Stimulated activated CD4-positive, alpha-beta T cell treated with anti-CD3 and anti-CD28 coated beads, Interleukin-1b, Interleukin-23, amount 100 ng/mL, for 4 hours (primary cell): ENCODE data around the gene DPP10.

ENCODE experiments used
- DNase-seq, 2 donors: peaks; one replicate each; pipeline ENCODE4 v3.0.0-alpha.2; 2020; ENCODE audit warnings: low read depth in 2 of 2

Gene DPP10

DNA sequence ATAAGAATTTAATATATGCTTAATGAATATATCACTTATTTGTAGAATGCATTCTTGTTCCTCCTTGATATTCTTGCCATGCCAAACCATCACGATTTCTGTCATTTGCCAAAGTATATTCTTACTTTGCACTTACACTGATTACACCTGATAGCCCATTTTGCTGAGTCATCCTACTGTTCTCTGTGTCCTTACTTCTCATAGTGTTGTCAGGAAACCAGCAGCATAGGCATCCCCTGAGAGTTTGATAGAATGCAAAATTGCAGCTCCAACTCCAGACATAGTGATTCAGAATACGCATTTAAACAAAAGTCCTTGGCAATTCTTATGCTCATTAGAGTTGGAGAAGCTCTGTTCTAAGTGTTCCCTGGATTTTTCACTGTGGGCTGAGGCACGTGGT, 687.1 kb downstream of the DPP10 start:
- no peak for DNase-seq

DNA sequence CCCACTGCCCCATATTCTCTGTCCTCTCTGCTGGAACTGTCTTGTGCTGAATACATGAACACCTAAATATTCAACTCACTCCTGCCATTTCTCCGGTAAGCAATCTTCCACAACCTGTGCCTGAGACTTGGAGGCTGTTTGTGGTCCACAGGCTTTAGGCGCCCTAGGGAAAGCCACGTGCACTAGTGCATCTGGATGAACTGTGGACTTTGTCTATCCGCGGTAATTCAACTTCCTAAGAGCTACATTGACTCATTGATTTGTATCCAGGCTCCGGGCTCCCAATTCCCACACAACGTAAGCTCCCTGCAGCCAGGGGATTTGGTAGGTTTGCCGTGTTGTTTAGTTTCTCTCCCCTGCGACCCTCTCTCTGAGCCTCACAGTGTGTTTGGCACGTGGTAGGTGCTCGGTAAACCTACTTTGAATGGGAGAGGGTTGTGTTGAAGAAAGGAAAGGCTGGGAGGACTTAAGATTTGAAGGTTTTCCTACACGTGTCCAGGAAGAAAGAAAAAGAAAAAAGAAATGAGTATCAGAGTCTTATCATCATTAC, 718.2 kb downstream of the DPP10 start:
- no peak for DNase-seq

DNA sequence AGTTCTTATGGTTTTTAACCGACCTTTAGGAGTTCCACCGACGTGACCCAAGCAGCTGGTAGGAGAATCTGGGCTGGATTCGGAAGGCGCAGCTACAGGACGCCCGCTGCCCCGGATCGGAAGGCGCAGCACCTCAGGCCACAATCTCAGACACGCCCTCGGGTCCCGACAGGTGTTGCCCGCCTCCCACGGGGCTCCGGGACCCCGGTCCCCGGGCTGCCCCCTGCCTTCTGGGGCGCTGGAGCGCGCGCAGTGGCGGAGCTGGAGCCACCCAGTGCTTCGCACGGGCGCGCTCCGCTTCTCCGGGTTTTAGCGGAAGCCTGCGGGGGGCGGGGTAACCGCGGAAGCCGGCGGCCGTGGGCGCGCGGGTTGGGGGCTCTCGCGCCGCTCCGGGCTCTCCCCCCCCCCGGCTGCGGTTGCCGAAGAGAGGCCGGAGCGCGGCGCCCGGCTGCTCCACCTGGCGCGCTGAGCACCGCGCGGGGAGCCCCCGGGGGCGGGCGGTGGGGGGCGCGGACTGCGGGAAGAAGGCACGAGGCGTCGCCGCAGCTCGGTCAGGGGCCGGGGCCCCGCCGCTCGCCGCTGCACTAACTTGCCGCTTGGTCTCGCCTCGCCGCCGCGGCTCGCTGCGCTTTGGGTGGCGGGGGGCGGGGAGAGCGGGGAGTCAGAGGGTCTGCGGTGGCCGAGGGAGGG, 718.8 kb downstream of the DPP10 start:
- no peak for DNase-seq

DNA sequence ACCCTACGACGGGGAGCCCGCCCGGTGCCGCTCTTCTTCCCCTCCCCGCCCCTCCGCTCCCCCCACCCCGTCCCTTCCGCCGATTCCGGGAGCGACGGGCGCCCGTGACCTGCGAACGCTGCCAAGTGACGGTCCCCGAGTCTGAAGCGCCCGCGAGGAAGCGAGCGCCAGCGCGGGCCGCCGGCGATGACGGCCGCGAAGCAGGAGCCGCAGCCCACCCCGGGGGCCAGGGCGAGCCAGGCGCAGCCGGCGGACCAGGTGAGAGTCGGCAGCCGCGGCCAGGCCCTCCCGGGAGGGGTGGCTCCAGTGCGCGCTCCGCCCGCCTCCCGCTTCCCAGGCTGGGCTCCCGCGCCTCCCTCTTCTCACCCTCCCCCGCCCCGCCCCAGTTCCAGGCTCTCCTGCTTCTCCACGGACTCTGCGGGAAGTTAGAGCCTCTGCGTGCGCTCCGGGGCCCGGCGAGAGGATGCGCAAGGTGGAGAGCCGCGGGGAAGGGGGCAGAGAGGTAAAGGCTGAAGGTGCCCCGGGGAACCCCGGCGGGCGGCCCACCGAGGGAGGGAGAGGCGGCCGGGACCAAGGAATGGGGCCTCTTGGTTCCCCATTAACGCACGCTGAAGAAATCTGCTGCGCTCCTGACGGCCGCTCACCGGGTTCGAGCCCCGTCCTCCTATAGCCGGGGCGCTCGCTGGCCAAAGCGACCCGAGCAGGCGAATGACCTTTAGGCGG, 719.5 kb downstream of the DPP10 start:
- no peak for DNase-seq

DNA sequence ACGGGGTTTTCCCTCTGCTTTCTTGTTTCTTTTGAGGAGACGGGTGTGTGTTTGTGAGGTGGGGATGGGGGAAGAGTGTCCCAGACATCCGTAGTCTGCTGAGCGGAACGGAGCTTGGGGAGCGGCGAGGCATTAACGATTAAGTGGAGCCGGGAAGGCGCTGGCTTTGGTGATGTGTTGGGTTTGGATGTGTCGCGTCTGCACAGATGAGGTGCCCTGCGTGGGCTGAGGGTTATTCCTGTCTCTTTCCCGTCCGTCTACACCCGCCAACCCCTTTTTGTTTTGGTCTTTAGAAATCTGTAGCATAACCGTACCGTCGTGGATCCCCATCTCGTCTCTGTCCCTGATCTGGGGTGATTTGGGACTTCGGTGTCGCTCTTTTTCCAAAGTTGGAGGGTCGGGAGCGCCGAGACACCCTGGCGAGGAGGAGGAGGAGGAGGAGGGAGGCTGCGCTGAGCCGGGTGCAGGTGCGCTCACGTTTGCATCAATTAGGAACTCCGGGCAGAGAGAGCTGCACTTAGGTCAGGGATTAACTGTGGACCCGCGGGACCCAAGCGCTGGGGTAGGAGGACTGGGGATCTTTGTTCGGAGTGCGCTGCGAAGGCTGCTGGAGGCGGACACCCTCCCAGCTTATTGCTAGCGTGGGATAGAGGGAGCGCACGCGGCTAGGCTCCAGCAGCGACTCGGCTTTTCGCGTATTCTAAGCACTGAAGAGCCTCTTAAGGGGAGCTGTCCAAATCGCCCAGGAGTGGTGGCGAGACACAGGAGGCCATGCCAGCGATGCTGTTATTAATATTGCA, 720.3 kb downstream of the DPP10 start:
- no peak for DNase-seq

DNA sequence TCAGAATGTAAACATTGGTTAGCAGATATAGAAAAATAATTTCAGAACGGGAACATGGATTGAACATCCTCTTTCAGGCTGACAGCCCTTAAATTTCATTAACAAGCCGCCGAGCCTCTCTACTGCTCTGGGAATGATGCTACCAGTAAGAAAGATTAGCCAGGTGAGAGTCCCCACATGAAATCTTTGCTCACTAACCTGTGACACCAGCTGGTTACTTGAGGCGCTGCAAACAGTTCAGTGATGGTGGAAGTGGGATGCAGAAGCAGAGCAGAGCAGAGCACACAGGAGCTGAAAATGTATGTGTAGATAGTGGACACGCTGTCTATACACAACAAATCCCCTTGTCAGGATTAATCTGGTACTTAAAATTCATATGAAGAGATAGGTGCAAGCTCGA, 721.1 kb downstream of the DPP10 start:
- DNase-seq: no peak

DNA sequence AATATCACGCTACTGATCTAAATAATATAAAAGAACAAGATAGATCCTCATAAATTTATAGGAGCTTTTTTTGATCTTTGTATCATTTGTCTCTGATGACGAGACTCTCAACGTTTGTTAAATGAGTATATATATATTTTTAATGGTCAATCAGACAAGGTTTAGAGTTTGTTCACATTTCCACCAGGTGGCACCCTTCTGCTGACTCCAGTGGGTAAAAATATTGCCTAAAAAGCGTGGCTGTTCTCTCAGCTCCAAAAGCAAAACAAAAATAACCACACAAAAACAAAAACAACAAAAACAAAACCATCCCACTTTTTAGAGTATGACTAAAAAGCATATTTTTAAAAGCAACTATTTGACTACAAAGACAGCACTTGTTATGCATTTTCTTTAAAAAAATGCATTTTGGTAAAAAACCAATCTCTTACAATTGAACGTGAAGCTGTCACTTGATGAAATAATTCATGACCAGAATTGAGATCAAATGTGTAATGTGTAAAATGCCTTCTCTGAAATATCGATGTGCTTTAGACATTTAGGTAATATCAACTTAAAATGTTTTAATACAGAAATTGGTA, 723.2 kb downstream of the DPP10 start:
- DNase-seq: no peak

DNA sequence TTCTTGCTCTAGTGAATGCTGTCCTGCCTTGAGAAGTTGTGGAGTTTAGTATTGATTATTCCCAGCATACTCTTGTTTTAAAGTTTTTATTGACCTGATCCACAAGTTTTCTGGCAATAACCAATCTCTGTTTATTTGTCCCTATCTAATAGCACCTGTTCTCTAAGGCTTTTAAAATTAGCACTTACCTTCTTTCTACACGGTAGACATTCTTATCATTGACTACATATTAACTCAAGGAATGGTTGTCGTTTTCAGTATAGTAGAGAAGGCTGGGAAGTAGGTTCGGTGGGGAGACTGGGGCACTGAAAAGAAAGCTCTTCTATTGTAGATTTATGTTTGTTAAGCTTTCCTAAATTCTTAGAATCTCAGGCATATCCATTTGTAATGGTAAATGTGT, 726.0 kb downstream of the DPP10 start:
- DNase-seq: no peak

DNA sequence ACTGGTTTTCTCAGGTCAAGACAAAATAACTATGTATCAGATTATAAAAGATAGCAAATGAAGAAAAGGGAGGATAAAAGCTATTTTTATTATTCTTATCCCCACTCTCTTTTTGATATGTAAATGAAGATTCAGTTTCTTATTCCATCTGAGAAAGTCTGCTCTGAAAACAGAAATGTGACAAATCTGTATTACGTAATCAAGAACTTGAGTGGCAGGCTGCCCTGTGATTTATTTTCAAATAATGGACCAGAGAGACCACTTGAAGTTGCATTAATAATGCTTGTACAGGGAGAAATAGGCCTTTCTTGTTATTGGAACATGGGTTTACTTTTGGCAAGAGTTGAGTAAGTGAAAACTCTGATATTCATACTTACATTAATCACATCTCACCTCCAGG, 727.4 kb downstream of the DPP10 start:
- DNase-seq: no peak

DNA sequence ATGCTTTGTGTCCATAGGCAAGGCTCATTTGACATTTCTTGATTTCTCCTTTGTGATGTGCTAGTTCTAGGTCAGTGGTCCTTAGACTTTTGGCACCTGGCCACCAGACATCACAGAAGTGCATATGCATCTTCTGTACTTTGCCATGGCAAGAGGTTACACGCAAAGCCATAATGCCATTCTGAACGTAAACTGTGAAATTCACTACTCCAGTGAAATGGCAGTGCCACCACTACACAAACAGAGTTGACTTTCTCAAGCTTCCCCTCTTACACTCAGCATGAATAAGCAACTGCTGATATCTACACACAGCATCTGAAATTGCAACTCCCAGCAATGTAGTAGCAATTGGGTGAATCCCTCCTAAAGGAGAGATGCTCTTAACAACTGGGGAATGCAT, 729.3 kb downstream of the DPP10 start:
- no peak for DNase-seq

DNA sequence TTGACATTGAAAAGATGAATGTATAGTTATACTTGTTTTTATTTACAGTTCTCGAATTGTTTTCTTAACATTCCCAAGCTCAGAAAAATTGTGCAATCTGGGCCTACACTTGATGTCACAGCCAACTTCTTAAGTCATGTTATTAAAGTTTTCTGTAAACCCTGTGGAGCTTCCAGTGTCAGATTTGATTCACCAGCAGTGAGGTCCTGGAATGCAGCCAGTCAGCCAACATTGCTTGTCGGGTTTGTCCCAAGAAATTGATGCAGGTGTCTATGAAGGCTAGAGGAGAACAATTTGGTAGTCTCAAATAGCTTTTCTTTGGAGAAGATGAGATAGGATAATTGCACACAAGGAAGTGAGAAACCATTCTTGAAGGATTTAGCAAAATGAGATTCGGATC, 732.2 kb downstream of the DPP10 start:
- DNase-seq: no peak

DNA sequence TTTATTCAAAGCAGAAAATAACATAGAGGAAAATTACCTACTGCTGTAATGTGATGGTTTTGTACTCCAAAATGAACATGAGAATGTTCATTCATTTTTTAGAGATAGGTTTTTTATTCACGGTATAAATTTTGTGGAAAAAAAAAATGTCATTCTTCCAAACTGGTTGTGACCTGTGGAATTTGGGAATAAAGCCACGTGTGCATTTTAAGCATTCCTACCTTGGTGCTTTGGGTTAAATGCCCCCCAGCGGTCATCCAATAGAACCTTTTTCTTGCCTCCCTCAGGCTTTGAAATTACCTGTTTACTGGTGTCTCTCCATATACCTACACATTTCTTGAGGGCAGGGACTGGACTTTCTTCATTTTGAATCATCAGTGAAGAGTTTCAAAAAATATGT, 740.7 kb downstream of the DPP10 start:
- no peak for DNase-seq

DNA sequence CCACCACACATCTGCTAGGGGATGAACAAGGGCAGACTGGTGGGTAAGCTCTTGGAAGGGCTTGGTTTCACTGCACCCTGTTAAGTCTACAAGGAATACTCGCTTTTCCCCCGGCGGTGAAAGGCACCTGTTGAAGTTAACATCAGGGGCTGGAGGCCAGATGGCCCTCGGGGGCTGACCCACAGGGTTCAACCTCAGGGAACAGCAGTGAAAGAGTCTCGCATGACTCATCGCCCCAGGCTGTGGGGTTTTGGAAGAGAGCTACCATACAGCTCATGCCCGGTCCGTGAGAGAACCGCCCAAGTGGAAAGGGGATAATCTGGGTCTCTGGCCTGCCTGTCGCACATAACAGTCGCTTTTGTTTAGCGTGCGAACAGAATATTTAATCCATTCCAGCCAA, 748.0 kb downstream of the DPP10 start:
- no peak for DNase-seq

DNA sequence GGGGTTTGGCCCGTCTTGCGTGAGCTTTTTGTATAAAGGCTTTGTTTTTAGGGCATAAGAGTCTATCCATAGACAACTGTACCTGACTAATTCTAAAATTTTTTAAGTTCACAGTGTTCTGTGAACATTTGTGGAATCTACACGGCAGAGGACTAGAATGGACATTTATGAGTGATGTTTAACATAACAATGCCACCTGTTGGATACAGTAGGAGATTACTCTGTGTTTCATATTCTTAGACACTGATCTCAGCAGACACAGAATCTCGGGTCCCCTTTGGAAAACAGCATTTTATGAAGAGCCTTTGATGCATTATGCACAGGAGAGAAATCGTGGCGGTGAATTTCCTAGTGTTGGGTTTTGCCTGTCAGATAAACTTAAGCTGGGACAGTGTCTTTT, 752.2 kb downstream of the DPP10 start:
- DNase-seq: no peak

DNA sequence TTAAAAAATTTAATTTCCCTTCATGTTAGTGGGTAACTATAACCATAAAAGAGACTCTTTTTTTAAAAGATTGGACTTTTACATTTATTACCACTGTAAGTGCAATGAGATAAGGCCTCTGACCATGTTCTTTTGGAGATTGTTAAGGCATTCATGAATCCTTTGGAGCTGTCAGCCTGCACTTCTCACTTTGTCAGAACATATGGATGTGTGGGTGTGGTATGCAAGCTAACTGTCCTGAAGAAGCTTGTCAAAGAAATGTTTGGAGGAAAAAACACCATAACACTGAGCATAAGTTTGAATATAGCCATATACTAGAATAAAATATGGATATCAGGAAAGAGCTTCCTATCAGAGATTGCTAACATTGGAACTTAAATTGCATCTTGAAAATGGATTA, 754.1 kb downstream of the DPP10 start:
- no peak for DNase-seq

DNA sequence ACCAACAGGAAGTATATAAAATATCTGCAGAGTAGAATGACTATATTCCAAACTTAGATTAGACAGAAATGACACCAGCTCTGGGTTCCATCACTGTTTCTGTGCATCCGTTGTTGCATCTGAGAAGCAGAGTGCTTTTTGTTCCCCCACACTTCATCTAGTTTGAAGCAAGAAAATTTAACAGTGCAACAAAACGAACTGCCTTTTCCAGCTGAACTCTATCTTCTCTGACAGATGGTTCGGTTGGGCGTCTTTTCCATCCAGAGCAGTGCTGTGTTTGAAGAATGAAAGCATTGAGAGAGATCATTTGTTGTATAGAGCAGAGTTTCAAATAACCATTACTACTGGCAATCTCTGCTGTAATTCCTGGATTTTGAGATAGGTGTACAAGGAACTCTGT, 757.5 kb downstream of the DPP10 start:
- DNase-seq: no peak

DNA sequence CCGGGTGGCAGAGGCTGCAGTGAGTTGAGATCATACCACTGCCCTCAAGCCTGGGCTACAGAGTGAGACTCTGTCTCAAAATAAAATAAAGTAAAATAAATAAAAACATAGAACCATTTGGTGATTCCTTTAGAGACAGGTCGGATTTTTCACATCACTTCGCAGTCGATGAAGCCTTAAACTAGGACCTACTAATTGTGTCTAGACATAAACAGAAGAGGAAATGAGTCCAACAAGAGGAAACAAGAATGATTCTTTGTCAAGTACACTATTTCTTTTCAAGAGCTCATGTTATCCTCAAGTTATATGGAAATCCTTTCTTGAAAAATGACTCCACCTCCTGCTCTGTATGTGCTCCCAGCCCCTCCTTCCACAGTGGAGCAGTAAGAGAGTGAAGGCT, 758.9 kb downstream of the DPP10 start:
- DNase-seq: no peak

DNA sequence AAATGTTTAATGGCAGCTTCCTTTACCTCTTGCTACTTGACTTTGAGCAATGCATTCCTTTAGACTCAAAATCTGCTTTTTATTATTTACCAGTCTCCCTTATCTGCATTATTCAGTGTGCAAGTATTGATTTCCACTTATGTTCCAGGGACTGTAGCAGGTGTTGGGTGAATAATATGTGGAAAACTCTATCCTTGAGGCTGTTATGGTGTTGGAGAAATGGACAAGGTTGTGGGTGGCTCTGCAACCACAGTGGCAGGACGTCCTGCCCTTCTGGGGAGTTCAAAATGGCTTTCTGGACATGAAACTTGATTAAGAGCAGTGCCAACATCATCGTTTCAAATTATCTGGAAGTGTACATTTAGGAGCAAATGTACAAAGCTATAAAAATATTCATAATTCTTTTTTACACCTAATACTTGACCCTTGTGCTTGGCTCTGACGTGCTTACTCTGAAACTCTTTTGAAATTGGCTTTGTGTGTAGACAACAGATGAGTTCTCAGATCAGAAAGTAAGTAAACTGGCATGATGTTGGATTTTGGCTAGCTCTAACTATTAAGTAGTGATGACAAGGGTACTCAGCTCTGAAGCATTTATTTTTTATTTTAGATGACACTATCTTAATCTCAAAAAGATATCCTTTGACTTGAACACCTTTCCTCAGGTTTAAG, 766.2 kb downstream of the DPP10 start:
- DNase-seq: no peak

DNA sequence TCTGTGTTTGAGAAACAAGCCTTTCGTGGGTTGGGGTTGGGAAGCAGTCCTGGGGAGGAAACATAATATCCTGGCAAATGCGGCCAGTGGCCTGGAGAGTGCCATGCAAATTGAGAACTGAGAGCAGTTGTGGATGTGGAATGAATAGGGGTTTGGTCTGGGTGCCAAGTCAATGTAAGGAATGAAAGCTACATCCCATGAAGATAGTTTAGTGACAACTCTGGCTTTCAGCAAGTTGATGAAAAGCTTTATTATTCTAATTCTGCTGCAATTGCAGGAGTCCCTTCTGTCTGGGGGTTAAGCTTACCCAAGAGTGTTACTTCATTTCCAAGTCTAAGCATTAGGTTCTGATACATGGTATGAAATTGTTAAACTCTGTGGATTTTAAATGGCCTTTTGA, 771.6 kb downstream of the DPP10 start:
- DNase-seq: no peak

DNA sequence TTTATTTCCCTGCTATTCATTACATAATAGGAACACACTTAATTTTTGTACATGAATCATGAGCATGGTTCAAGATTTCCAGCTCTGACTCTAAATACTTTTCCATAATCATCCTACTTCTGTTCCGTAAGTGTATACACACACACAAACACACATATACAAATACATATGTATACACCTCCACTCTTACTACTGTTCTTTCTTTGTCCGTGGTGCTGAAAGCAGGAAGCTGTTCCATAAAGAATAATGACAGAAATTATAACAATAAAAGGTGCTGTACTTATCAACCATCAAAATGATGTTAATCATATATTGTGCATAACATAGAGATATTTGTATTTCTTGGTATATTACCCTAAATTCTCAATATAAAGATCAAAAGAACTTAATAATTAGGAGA, 776.9 kb downstream of the DPP10 start:
- DNase-seq: no peak

DNA sequence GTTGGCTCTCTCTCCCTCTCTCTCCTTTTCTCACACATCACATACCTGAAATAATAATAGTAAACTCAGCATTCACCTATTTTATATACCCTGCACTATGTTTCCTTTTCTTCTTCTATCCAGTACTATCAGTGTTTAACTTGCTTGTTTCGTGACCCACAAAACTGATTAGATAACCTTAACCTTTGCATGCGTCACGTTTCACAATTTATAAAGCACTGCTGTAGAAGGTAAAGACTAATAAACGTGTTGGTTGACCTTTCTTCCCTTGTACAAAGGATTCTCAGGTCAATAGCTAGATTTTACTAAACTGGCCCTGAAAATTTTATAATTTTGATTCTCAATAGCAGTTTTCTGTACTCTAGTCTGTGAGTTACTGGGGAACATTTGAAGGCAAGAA, 791.7 kb downstream of the DPP10 start:
- DNase-seq: no peak

DNA sequence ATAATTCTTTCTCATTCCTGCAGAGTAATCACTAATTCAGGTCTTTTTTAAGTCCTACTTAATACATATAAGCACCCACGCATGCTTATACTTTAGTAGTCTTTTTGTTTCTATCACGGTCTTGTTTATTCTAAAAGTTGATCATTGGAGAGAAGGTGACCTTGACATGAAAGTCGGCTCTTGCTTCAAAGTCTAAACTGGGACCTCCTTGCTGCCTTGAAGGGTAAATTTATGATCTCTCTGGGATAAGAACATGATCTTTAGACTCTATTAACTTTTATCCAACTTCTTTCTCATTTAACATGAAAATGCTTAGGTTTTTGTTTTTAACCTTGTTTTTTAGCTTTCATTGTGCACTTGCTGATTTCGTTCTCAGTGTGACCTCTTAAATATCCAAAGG, 792.3 kb downstream of the DPP10 start:
- DNase-seq: no peak
